ENCODE results near the gene GRIK4. TPM values are rescaled to one million over a fixed set of nuclear protein-coding genes. Genes with fewer than 3 reads are reported as not detected.

Gene GRIK4
- polyA plus RNA-seq, 1 donor from 2014 or later, result 3.4 TPM

- Histone ChIP-seq H3K79me2 (replicated peaks; ENCODE audit: insufficient read depth, low read length) (no peaks in the 10 kb centered on the region), H3K9me2 (ENCODE audit: insufficient read depth, low read length) (no peaks in the 10 kb centered on the region), H2AFZ (ENCODE audit: low read depth, low read length) (no peak overlapping the region), H3K27ac (ENCODE audit: low read length) (no peak overlapping the region), H4K20me1 (ENCODE audit: insufficient read depth) (no peaks in the 10 kb centered on the region), H3F3A (ENCODE audit: insufficient read depth, low read length, poor library complexity, severe bottlenecking) (no peaks in the 10 kb centered on the region), H3K9ac (ENCODE audit: low read length) (no peak overlapping the region), H3K36me3 (ENCODE audit: insufficient read depth, low read length) (no peaks in the 10 kb centered on the region), H3K4me3 (ENCODE audit: low read length) (no peak overlapping the region), H3K27me3 (ENCODE audit: insufficient read depth, low read depth, low read length) (no peaks in the 10 kb centered on the region), H3K9me3 (ENCODE audit: low read length) (no peaks in the 10 kb centered on the region), H3K4me2 (ENCODE audit: low read length) (no peak overlapping the region)
- TF ChIP-seq REST (IDR thresholded peaks at IDR 0.05; ENCODE audit: borderline replicate concordance) (no peak), EP300 (conservative IDR thresholded peaks at IDR 0.05; ENCODE audit: poor library complexity, severe bottlenecking) (no peak), EZH2 (IDR thresholded peaks at IDR 0.05; ENCODE audit: borderline replicate concordance, insufficient read depth, low read length, poor library complexity, severe bottlenecking) (no peak), POLR2AphosphoS5 (IDR thresholded peaks at IDR 0.05) (no peak), RAD21 (conservative IDR thresholded peaks at IDR 0.05) (no peak), TAF1 (IDR thresholded peaks at IDR 0.05; ENCODE audit: low read depth) (no peak), MXI1 (conservative IDR thresholded peaks at IDR 0.05; ENCODE audit: poor library complexity, severe bottlenecking) (no peak), SMC3 (conservative IDR thresholded peaks at IDR 0.05; ENCODE audit: poor library complexity) (no peak), CTCF (IDR thresholded peaks at IDR 0.05; ENCODE audit: poor library complexity, severe bottlenecking) (no peak)
Observed at GRCh38 chr11:120532832-120533196, 21.3 kb downstream of the GRIK4 start.

GRCh38 chr11:120536091-120536796 is 24.7 kb downstream of the GRIK4 start:
- Histone ChIP-seq H3F3A (ENCODE audit: insufficient read depth, low read length, poor library complexity, severe bottlenecking) (no peaks in the 10 kb centered on the region), H3K27me3 (ENCODE audit: insufficient read depth, low read depth, low read length) (no peaks in the 10 kb centered on the region), H3K4me3 (ENCODE audit: low read length) (no peak overlapping the region), H3K9ac (ENCODE audit: low read length) (no peak overlapping the region), H2AFZ (ENCODE audit: low read depth, low read length) (no peak overlapping the region), H3K4me2 (ENCODE audit: low read length) (no peak overlapping the region), H3K27ac (ENCODE audit: low read length) (no peak overlapping the region), H3K79me2 (replicated peaks; ENCODE audit: insufficient read depth, low read length) (no peaks in the 10 kb centered on the region), H4K20me1 (ENCODE audit: insufficient read depth) (no peaks in the 10 kb centered on the region), H3K36me3 (ENCODE audit: insufficient read depth, low read length) (no peaks in the 10 kb centered on the region), H3K9me3 (ENCODE audit: low read length) (no peaks in the 10 kb centered on the region), H3K9me2 (ENCODE audit: insufficient read depth, low read length) (no peaks in the 10 kb centered on the region)
- TF ChIP-seq POLR2AphosphoS5 (IDR thresholded peaks at IDR 0.05) (no peak), CTCF (IDR thresholded peaks at IDR 0.05; ENCODE audit: poor library complexity, severe bottlenecking) (no peak), SMC3 (conservative IDR thresholded peaks at IDR 0.05; ENCODE audit: poor library complexity) (no peak), MXI1 (conservative IDR thresholded peaks at IDR 0.05; ENCODE audit: poor library complexity, severe bottlenecking) (no peak), EZH2 (IDR thresholded peaks at IDR 0.05; ENCODE audit: borderline replicate concordance, insufficient read depth, low read length, poor library complexity, severe bottlenecking) (no peak)

All from neural cell (in vitro differentiated cells).